B cell (primary cell): ENCODE data around the gene FOXL2NB. TPM values are rescaled to one million over a fixed set of nuclear protein-coding genes. Genes with fewer than 3 reads are reported as not detected.

Experiments used
- ATAC-seq: fragments of 200-7000 bp; cut with Tn5 transposase; one replicate; pipeline ENCODE4 v1.10.0; 2021; ENCODE audit warnings: low read depth, mild to moderate bottlenecking, moderate number of reproducible peaks, moderate library complexity
- CTCF ChIA-PET: fragments of 350-600 bp; sonication (Branson Sonifier 250); formaldehyde crosslinking; loops from one replicate; lab custom pipeline; 2021; ENCODE audit warnings: antibody characterized with exemption, inconsistent platforms; lab: Charles Lee
- POLR2A ChIA-PET: fragments of 350-600 bp; sonication (Branson Sonifier 250); formaldehyde crosslinking; loops from one replicate; lab custom pipeline; 2021; ENCODE audit warnings: antibody characterized with exemption; lab: Charles Lee
- DNase-seq: peaks from one replicate; pipeline ENCODE4 v3.0.0; 2013
- H2AFZ ChIP-seq: 2 replicates; pipeline ENCODE4 v1.6.1; 2012; ENCODE audit warnings: mild to moderate bottlenecking, low read depth, low read length; ENCODE audit not compliant: insufficient read depth, poor library complexity, severe bottlenecking
- H3K27ac ChIP-seq, 2 donors: 1 replicate in 1 of 2; 2 replicates in 1 of 2; pipeline ENCODE4 v1.5.1; 2012 to 2013; ENCODE audit warnings: low read length in 2 of 2, mild to moderate bottlenecking in 2 of 2, moderate library complexity in 1 of 2
- H3K27me3 ChIP-seq, 4 experiments: fragments of 200-600 bp in 1 of 4; sonication (generic) in 1 of 4; replicated peaks in 1 of 4; 1 replicate in 2 of 4; 2 replicates in 2 of 4; pipeline versions ENCODE4 v1.6.1 to v1.7.0; 2013 to 2016; ENCODE audit warnings: low read length in 3 of 4, mild to moderate bottlenecking in 2 of 4, mixed read lengths in 1 of 4, moderate library complexity in 1 of 4; ENCODE audit not compliant: insufficient read depth in 4 of 4, control insufficient read depth in 3 of 4; ENCODE audit errors: control extremely low read depth in 1 of 4
- H3K36me3 ChIP-seq, 2 experiments: replicated peaks in 1 of 2; 1 replicate in 1 of 2; 2 replicates in 1 of 2; pipeline versions ENCODE4 v1.6.1 to v1.7.1; 2013; ENCODE audit warnings: low read length in 1 of 2; ENCODE audit not compliant: insufficient read depth in 2 of 2, control insufficient read depth in 1 of 2; ENCODE audit errors: control extremely low read depth in 1 of 2, extremely low read depth in 1 of 2
- H3K4me1 ChIP-seq, 2 donors: fragments of 200-600 bp in 1 of 2; sonication (generic) in 1 of 2; 1 replicate in 1 of 2; 2 replicates in 1 of 2; pipeline versions ENCODE4 v1.5.1 to v1.6.1; 2013 to 2017; ENCODE audit warnings: low read length in 2 of 2; ENCODE audit not compliant: control insufficient read depth in 2 of 2, insufficient read depth in 2 of 2
- H3K4me2 ChIP-seq: replicated peaks from 2 replicates; pipeline ENCODE3; 2012; ENCODE audit warnings: mild to moderate bottlenecking, low read depth, low read length; ENCODE audit not compliant: poor library complexity, severe bottlenecking
- H3K4me3 ChIP-seq, 5 experiments: fragments of 200-600 bp in 1 of 5; sonication (generic) in 1 of 5; 1 replicate in 3 of 5; 2 replicates in 2 of 5; pipeline versions ENCODE4 v1.5.1 to v1.7.0; 2011 to 2016; ENCODE audit warnings: low read length in 4 of 5, mild to moderate bottlenecking in 4 of 5, low read depth in 2 of 5, control low read depth in 1 of 5, moderate library complexity in 1 of 5; ENCODE audit not compliant: insufficient read depth in 1 of 5; ENCODE audit errors: control extremely low read depth in 1 of 5, extremely low read depth in 1 of 5
- H3K79me2 ChIP-seq: fragments of 200-600 bp; sonication (generic); one replicate; pipeline ENCODE4 v1.6.0; 2016; ENCODE audit warnings: low read length; ENCODE audit not compliant: control insufficient read depth, insufficient read depth
- H3K9ac ChIP-seq: fragments of 200-600 bp; sonication (generic); 2 replicates; pipeline ENCODE4 v1.6.1; 2017; ENCODE audit warnings: mild to moderate bottlenecking, low read length, moderate library complexity
- H3K9me3 ChIP-seq, 3 donors: one replicate each; pipeline versions ENCODE4 v1.6.1 to v1.7.1; 2013; ENCODE audit warnings: low read length in 2 of 3; ENCODE audit not compliant: control insufficient read depth in 2 of 3, insufficient read depth in 1 of 3; ENCODE audit errors: control extremely low read depth in 1 of 3
- H4K20me1 ChIP-seq: 2 replicates; pipeline ENCODE4 v1.6.0; 2012; ENCODE audit warnings: mild to moderate bottlenecking, low read length; ENCODE audit not compliant: insufficient read depth, control insufficient read depth, poor library complexity, severe bottlenecking
- H3K27ac Mint-ChIP-seq: one replicate; pipeline ENCODE4 v1.8.0; 2021; ENCODE audit warnings: mixed read lengths
- H3K27me3 Mint-ChIP-seq: one replicate; pipeline ENCODE4 v1.8.0; 2021; ENCODE audit warnings: mixed read lengths
- H3K4me1 Mint-ChIP-seq: one replicate; pipeline ENCODE4 v1.8.0; 2021; ENCODE audit warnings: mixed read lengths
- H3K4me3 Mint-ChIP-seq: one replicate; pipeline ENCODE4 v1.8.0; 2021; ENCODE audit warnings: mixed read lengths
- H3K9me3 Mint-ChIP-seq: one replicate; pipeline ENCODE4 v1.8.0; 2022; ENCODE audit warnings: mixed read lengths; ENCODE audit not compliant: insufficient read depth
- EZH2 ChIP-seq: IDR thresholded peaks from 2 replicates; pipeline ENCODE4 v1.6.1; 2012; ENCODE audit warnings: borderline replicate concordance, low read depth, mild to moderate bottlenecking, moderate library complexity, low read length; ENCODE audit not compliant: insufficient read depth, poor library complexity, severe bottlenecking
- WGBS: methylation state at CpG from one replicate; pipeline ENCODE4 v1.1.5; 2013; ENCODE audit warnings: missing lambda C conversion rate; ENCODE audit not compliant: insufficient coverage; 5-methylcytosine and 5-hydroxymethylcytosine counted together
- intact Hi-C: fragments of 100-400 bp; cut with micrococcal nuclease; formaldehyde crosslinking; loops from one replicate; pipeline ENCODE4 v1.10.0; 2022
- polyA plus RNA-seq: library from polyadenylated mRNA; depleted of rRNA; stranded (reverse); fragments of >200 nt; gene quantifications from 2 replicates; pipeline ENCODE4 v1.2.3, GENCODE V29; 2012
- total RNA-seq, 2 donors: library from RNA; stranded (reverse); fragments of 120-200 nt in 1 of 2; gene quantifications; 1 replicate in 1 of 2; 2 replicates in 1 of 2; pipeline versions ENCODE4 v1.2.3 to v1.2.4, GENCODE V29; 2013 to 2022
- TF ChIP-seq, protein P1 (sequence below): fragments of 200-600 bp; IDR thresholded peaks from one replicate; pipeline ENCODE4 v1.8.0; 2022; ENCODE audit warnings: antibody characterized with exemption, mild to moderate bottlenecking

Gene FOXL2NB
- total and polyA plus RNA-seq, 2 donors (not counting 1 experiment from before 2014, with no cell fraction given) = not detected

DNA sequence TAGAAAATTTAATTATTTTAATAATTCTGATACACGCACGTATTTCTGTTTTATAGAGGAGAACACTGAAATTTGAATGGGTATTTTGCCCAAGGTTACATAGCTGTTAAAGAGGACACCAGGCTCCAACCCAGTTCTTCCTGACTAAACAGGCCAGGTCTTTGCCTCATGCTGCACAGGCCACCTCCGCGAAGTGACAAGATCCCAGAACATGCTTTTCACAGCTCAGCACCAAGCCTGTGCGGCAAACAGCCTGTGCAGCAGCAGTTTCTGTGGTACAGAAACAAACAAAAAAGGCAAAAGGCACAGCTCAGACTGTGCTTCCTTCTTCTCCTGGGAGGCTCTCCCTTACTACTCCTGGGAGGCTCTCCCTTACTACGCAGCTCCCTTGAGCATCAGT lies 6.6 kb upstream of the FOXL2NB start:
- peaks cover 50% of the 10 kb centered on the region for H3K4me1 Mint-ChIP-seq
- no peak overlapping the region for H2AFZ ChIP-seq
- ATAC-seq (no peak), DNase-seq (no peak)
- H3K27ac ChIP-seq = no peak overlapping the region
- intact Hi-C loops = no loop called here
- H3K4me2 ChIP-seq = no peak overlapping the region
- H3K27ac Mint-ChIP-seq = no peak overlapping the region
- H3K9me3 ChIP-seq = peaks cover 0 to 69% (median 0%) of the 10 kb centered on the region in 3 donors
- H3K9ac ChIP-seq = no peak overlapping the region
- H3K4me3 Mint-ChIP-seq = no peak overlapping the region
- H3K27me3 ChIP-seq = peaks cover 2 to 100% (median 86%) of the 10 kb centered on the region in 4 experiments
- no peak for TF ChIP-seq EZH2
- TF ChIP-seq, protein P1, sequence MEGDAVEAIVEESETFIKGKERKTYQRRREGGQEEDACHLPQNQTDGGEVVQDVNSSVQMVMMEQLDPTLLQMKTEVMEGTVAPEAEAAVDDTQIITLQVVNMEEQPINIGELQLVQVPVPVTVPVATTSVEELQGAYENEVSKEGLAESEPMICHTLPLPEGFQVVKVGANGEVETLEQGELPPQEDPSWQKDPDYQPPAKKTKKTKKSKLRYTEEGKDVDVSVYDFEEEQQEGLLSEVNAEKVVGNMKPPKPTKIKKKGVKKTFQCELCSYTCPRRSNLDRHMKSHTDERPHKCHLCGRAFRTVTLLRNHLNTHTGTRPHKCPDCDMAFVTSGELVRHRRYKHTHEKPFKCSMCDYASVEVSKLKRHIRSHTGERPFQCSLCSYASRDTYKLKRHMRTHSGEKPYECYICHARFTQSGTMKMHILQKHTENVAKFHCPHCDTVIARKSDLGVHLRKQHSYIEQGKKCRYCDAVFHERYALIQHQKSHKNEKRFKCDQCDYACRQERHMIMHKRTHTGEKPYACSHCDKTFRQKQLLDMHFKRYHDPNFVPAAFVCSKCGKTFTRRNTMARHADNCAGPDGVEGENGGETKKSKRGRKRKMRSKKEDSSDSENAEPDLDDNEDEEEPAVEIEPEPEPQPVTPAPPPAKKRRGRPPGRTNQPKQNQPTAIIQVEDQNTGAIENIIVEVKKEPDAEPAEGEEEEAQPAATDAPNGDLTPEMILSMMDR = no peak
- H4K20me1 ChIP-seq = no peaks in the 10 kb centered on the region
- H3K79me2 ChIP-seq = no peaks in the 10 kb centered on the region
- peaks cover 76% of the 10 kb centered on the region for H3K27me3 Mint-ChIP-seq
- 75% methylated on average over 4 of the region's 6 CpGs for WGBS
- ChIA-PET POLR2A (no interaction called here), CTCF (interaction anchor here (0.9 to 2.4 kb wide), 3 partner anchors 17 to 25 kb away, joined by 3 to 9 read pairs (median 9); no protein-coding TSS in a partner anchor)
- H3K9me3 Mint-ChIP-seq = no peaks in the 10 kb centered on the region
- no peak overlapping the region for H3K4me3 ChIP-seq
- H3K36me3 ChIP-seq = no peaks in the 10 kb centered on the region
- peaks cover 64 to 76% of the 10 kb centered on the region in 2 donors for H3K4me1 ChIP-seq

DNA sequence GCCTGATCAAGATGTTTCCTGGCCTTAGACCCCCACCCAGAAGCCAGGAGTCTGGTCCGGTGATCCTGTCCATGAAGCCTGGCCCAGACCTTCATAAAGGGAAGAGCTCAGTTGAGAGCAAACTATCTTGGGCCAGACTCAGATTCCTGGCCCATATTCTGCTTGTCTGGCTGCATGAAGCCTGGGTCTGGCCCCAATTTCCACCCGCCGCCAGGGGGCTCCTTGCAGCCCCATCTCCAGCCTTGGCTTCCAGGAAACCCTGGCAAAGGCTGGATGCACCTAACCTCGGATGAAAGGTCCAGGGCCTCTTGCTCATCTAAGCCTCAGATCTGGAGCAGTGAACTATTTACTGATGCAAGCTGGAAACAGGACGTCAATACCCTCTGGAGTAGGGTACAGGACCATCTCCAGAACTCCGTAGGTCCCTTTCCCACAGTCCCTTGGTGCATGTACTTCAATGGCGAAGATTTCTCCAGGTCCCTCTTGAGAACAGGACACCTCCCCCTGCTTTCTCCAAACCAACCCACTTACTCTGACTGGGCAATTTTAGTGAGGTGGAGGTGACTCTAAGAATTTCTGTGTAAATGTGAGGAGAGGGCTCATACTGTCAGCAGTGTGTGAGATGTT lies 5.6 kb upstream of the FOXL2NB start:
- no peaks in the 10 kb centered on the region for H3K79me2 ChIP-seq
- H3K4me3 Mint-ChIP-seq = no peak overlapping the region

More for the DNA sequence above, 5.6 kb upstream of the FOXL2NB start:
- H3K9me3 ChIP-seq = peaks cover 0 to 63% (median 0%) of the 10 kb centered on the region in 3 donors
- peaks cover 2 to 94% (median 80%) of the 10 kb centered on the region in 4 experiments for H3K27me3 ChIP-seq
- no peak overlapping the region for H3K4me3 ChIP-seq
- ChIA-PET POLR2A (no interaction called here), CTCF (interaction anchor here (1.7 to 2.4 kb wide), 2 partner anchors 18 to 26 kb away, joined by 9 read pairs; no protein-coding TSS in a partner anchor)
- H3K36me3 ChIP-seq = no peaks in the 10 kb centered on the region
- no peak overlapping the region for H3K27ac Mint-ChIP-seq
- no peak overlapping the region for H3K9ac ChIP-seq
- H3K9me3 Mint-ChIP-seq = no peaks in the 10 kb centered on the region
- no peak overlapping the region for H3K27ac ChIP-seq
- peaks cover 59 to 74% of the 10 kb centered on the region in 2 donors for H3K4me1 ChIP-seq
- intact Hi-C loops = no loop called here
- no peaks in the 10 kb centered on the region for H4K20me1 ChIP-seq
- 40% methylated on average over 5 of the region's 7 CpGs for WGBS
- no peak for ATAC-seq
- H3K4me2 ChIP-seq = no peak overlapping the region
- H3K4me1 Mint-ChIP-seq = peaks cover 46% of the 10 kb centered on the region
- H2AFZ ChIP-seq = no peak overlapping the region
- TF ChIP-seq, protein P1 = peak; percentile 9
- TF ChIP-seq EZH2 = no peak
- no peak for DNase-seq
- H3K27me3 Mint-ChIP-seq = peaks cover 69% of the 10 kb centered on the region
